Nephron progenitor cell (in vitro differentiated cells): ENCODE data around the gene PLK5.
A peak's percentile ranks its signal among the peaks of the same experiment; 100 is the strongest.

Experiments
- DNase-seq: peaks from one replicate; pipeline ENCODE4 v3.0.0; 2021
- H3K27ac Mint-ChIP-seq: 2 replicates; pipeline ENCODE4 v1.8.0; 2021; ENCODE audit warnings: mild to moderate bottlenecking, moderate library complexity, mixed read lengths
- H3K27me3 Mint-ChIP-seq: 2 replicates; pipeline ENCODE4 v1.8.0; 2021; ENCODE audit warnings: mild to moderate bottlenecking, low read depth, mixed read lengths; ENCODE audit not compliant: poor library complexity
- H3K36me3 Mint-ChIP-seq: 2 replicates; pipeline ENCODE4 v1.8.0; 2021; ENCODE audit warnings: low read depth, mixed read lengths
- H3K4me1 Mint-ChIP-seq: 2 replicates; pipeline ENCODE4 v1.8.0; 2021; ENCODE audit warnings: mixed read lengths
- H3K4me3 Mint-ChIP-seq: 2 replicates; pipeline ENCODE4 v1.8.0; 2021; ENCODE audit warnings: mild to moderate bottlenecking, moderate library complexity, mixed read lengths
- H3K9me3 Mint-ChIP-seq: 2 replicates; pipeline ENCODE4 v1.8.0; 2021; ENCODE audit warnings: mild to moderate bottlenecking, moderate library complexity, mixed read lengths
- CTCF ChIP-seq: fragments of 200-600 bp; sonication (generic); IDR thresholded peaks from 2 replicates; pipeline ENCODE4 v1.5.0; 2021; ENCODE audit warnings: antibody characterized with exemption

PLK5 gene

GRCh38 chr19:1522061-1522460 is 1.8 kb upstream of the PLK5 start:
- no peak overlapping the region for H3K4me3 Mint-ChIP-seq
- TF ChIP-seq CTCF: no peak
- H3K4me1 Mint-ChIP-seq: peaks cover 8% of the 10 kb centered on the region
- no peaks in the 10 kb centered on the region for H3K36me3 Mint-ChIP-seq
- DNase-seq: no peak
- no peak overlapping the region for H3K27ac Mint-ChIP-seq
- H3K27me3 Mint-ChIP-seq: peaks cover 87% of the 10 kb centered on the region
- peaks cover under 1% of the 10 kb centered on the region for H3K9me3 Mint-ChIP-seq

GRCh38 chr19:1522838-1523237 is 1.0 kb upstream of the PLK5 start:
- peaks cover 87% of the 10 kb centered on the region for H3K27me3 Mint-ChIP-seq

GRCh38 chr19:1524287-1524971 is 552 bp downstream of the PLK5 start:
- peaks cover 8% of the 10 kb centered on the region for H3K4me1 Mint-ChIP-seq
- H3K27ac Mint-ChIP-seq: no peak overlapping the region
- H3K9me3 Mint-ChIP-seq: no peaks in the 10 kb centered on the region
- no peak for DNase-seq
- H3K4me3 Mint-ChIP-seq: peak overlapping the region; percentile 79
- peaks cover 72% of the 10 kb centered on the region for H3K27me3 Mint-ChIP-seq
- no peaks in the 10 kb centered on the region for H3K36me3 Mint-ChIP-seq
- TF ChIP-seq CTCF: no peak

More at GRCh38 chr19:1522838-1523237, 1.0 kb upstream of the PLK5 start:
- DNase-seq: no peak
- TF ChIP-seq CTCF: no peak
- Mint-ChIP-seq H3K9me3 (no peaks in the 10 kb centered on the region), H3K36me3 (no peaks in the 10 kb centered on the region), H3K27ac (no peak overlapping the region), H3K4me1 (peaks cover 8% of the 10 kb centered on the region), H3K4me3 (no peak overlapping the region)

DNA sequence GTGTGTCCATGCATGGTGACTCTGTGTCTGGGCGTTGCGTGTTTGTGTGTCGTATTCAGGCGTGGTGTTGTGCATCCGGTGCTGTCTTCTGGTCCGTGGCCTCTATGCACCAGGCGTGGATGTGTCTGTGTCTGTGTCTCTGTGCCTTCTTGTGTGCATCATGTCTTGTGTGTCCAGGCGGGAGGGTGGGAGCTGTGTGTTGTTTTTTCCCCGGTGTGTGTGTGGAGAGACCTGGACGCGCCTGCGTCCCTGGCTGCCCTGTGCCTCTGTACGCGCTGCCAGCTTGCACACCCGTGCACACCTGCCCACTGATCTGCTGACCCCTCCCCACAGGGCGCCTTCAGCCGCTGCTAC is 1.1 kb downstream of the PLK5 start:
- Mint-ChIP-seq H3K9me3 (no peaks in the 10 kb centered on the region), H3K36me3 (no peaks in the 10 kb centered on the region), H3K4me3 (peak overlapping the region; percentile 79), H3K27ac (no peak overlapping the region), H3K27me3 (peaks cover 70% of the 10 kb centered on the region), H3K4me1 (peaks cover 8% of the 10 kb centered on the region)
- DNase-seq: no peak
- no peak for TF ChIP-seq CTCF

DNA sequence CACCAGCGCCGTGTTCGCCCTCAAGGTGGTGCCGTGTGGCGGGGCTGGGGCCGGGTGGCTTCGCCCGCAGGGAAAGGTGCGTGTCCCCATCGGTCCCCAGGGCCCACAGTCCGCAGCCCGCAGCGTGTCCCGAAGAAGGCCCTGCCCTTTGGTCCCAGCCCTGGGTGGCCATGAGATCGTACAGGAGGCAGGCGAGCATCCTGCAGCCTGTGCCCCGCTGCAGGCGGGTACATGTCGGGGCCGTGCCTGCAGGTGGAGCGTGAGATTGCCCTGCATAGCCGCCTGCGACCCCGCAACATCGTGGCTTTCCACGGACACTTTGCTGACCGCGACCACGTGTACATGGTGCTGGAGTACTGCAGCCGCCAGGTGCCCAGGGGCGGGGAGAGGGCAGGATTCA is 1.5 kb downstream of the PLK5 start:
- Mint-ChIP-seq H3K4me3 (no peak overlapping the region), H3K4me1 (peaks cover 8% of the 10 kb centered on the region), H3K9me3 (no peaks in the 10 kb centered on the region), H3K36me3 (no peaks in the 10 kb centered on the region), H3K27ac (no peak overlapping the region), H3K27me3 (peaks cover 74% of the 10 kb centered on the region)
- no peak for DNase-seq
- no peak for TF ChIP-seq CTCF

DNA sequence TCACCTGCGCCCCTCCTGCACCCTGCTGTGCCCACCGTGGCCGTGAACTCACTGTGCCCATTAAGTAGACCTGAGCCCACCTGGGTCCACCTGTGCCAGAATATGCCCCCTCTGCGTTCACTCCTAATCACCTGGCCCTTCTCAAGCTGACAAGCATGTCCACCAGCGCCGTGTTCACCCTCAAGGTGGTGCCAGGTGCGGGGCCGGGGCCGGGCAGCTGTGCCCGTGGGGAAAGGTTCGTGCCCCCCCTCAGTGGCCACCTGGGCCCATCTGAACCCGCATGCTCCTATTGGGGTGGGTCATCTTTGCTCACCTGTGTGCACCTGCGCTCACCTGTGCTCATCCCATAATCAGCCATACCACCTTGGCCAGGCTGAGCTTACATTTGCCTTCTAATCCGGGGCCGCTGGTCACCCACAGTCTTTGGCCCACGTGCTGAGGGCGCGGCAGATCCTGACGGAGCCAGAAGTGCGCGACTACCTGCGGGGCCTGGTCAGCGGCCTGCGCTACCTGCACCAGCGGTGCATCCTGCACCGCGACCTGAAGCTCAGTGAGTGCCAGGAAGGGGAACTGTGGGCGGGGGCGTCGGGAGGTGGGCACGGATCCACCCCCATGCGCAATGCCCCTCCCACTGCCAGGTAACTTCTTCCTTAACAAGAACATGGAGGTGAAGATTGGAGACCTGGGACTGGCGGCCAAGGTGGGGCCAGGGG is 2.3 kb downstream of the PLK5 start:
- Mint-ChIP-seq H3K36me3 (no peaks in the 10 kb centered on the region), H3K9me3 (no peaks in the 10 kb centered on the region), H3K27me3 (peaks cover 78% of the 10 kb centered on the region), H3K4me3 (no peak overlapping the region), H3K4me1 (peaks cover 8% of the 10 kb centered on the region), H3K27ac (no peak overlapping the region)
- TF ChIP-seq CTCF: no peak
- DNase-seq: no peak
